Osteoblast (primary cell): Measurements from ENCODE around the gene ORM1. TPM values are rescaled to one million over a fixed set of nuclear protein-coding genes. Genes with fewer than 3 reads are reported as not detected.

Experiments used
- DNase-seq: peaks from one replicate; pipeline ENCODE4 v3.0.0; 2011; ENCODE audit warnings: low spot score, mixed read lengths; ENCODE audit not compliant: insufficient read length; ENCODE audit errors: missing footprints
- H2AFZ ChIP-seq: 2 replicates; pipeline ENCODE4 v1.6.0; 2011; ENCODE audit warnings: mild to moderate bottlenecking, low read length
- H3K27ac ChIP-seq: 2 replicates; pipeline ENCODE4 v1.5.1; 2011; ENCODE audit warnings: mild to moderate bottlenecking, low read depth, low read length, moderate library complexity
- H3K27me3 ChIP-seq: 2 replicates; pipeline ENCODE4 v1.6.0; 2012; ENCODE audit warnings: mild to moderate bottlenecking, control low read depth, inconsistent platforms, low read length, moderate library complexity; ENCODE audit not compliant: insufficient read depth
- H3K36me3 ChIP-seq: 2 replicates; pipeline ENCODE4 v1.5.1; 2011; ENCODE audit warnings: mild to moderate bottlenecking, low read length, control low read depth, moderate library complexity; ENCODE audit not compliant: insufficient read depth
- H3K4me1 ChIP-seq: 2 replicates; pipeline ENCODE4 v1.5.1; 2011; ENCODE audit warnings: mild to moderate bottlenecking, low read length, control low read depth, moderate library complexity; ENCODE audit not compliant: insufficient read depth
- H3K4me2 ChIP-seq: 2 replicates; pipeline ENCODE4 v1.6.0; 2011; ENCODE audit warnings: mild to moderate bottlenecking, low read length; ENCODE audit not compliant: insufficient read depth
- H3K4me3 ChIP-seq: fragments of 200-600 bp; sonication (generic); 3 replicates; pipeline ENCODE4 v1.5.1; 2012; ENCODE audit warnings: mild to moderate bottlenecking, low read length, inconsistent platforms; ENCODE audit not compliant: insufficient read depth
- H3K79me2 ChIP-seq: 2 replicates; pipeline ENCODE4 v1.6.0; 2012; ENCODE audit warnings: mild to moderate bottlenecking, low read length, control low read depth, inconsistent platforms; ENCODE audit not compliant: insufficient read depth
- H3K9me3 ChIP-seq: 2 replicates; pipeline ENCODE4 v1.5.1; 2011; ENCODE audit warnings: low read depth, low read length, control low read depth
- H4K20me1 ChIP-seq: 2 replicates; pipeline ENCODE4 v1.6.0; 2012; ENCODE audit warnings: mild to moderate bottlenecking, low read length, control low read depth; ENCODE audit not compliant: insufficient read depth
- CTCF ChIP-seq: IDR thresholded peaks from 2 replicates; pipeline ENCODE4 v1.5.1; 2011; ENCODE audit warnings: mild to moderate bottlenecking, low read depth, low read length, moderate library complexity; ENCODE audit errors: extremely low read depth
- total RNA-seq: library from RNA; depleted of rRNA; stranded (reverse); fragments of >200 nt; gene quantifications from 2 replicates; pipeline ENCODE4 v1.2.3, GENCODE V29; 2012

Gene ORM1
- total RNA-seq, 1 donor: not detected

- peaks cover 15% of the 10 kb centered on the region for H3K4me1 ChIP-seq
- no peak for TF ChIP-seq CTCF
- no peaks in the 10 kb centered on the region for H3K27me3 ChIP-seq
- no peaks in the 10 kb centered on the region for H3K9me3 ChIP-seq
- H4K20me1 ChIP-seq: no peaks in the 10 kb centered on the region
- no peaks in the 10 kb centered on the region for H3K79me2 ChIP-seq
- H3K4me2 ChIP-seq: no peak overlapping the region
- peaks cover 59% of the 10 kb centered on the region for H3K36me3 ChIP-seq
- H3K27ac ChIP-seq: no peak overlapping the region
- no peak overlapping the region for H3K4me3 ChIP-seq
- no peak for DNase-seq
- no peak overlapping the region for H2AFZ ChIP-seq
Measured at GRCh38 chr9:114346146-114346545, 23.2 kb downstream of the ORM1 start.

GRCh38 chr9:114347675-114348074, 24.8 kb downstream of the ORM1 start:
- Histone ChIP-seq H4K20me1 (no peaks in the 10 kb centered on the region), H3K27ac (no peak overlapping the region), H3K36me3 (peaks cover 57% of the 10 kb centered on the region), H2AFZ (no peak overlapping the region), H3K27me3 (no peaks in the 10 kb centered on the region), H3K79me2 (no peaks in the 10 kb centered on the region), H3K4me1 (peaks cover 15% of the 10 kb centered on the region), H3K4me2 (no peak overlapping the region), H3K4me3 (no peak overlapping the region), H3K9me3 (no peaks in the 10 kb centered on the region)
- no peak for TF ChIP-seq CTCF
- DNase-seq: no peak

- Histone ChIP-seq H3K4me3 (peak overlapping the region; percentile 18), H3K79me2 (no peaks in the 10 kb centered on the region), H3K27me3 (no peaks in the 10 kb centered on the region), H3K9me3 (no peaks in the 10 kb centered on the region), H3K4me2 (peak overlapping the region; percentile 42), H3K4me1 (peaks cover 19% of the 10 kb centered on the region), H3K27ac (peak overlapping the region; percentile 70), H2AFZ (no peak overlapping the region), H4K20me1 (no peaks in the 10 kb centered on the region), H3K36me3 (peaks cover 52% of the 10 kb centered on the region)
- TF ChIP-seq CTCF: no peak
- DNase-seq: peak; percentile 31
Measured at GRCh38 chr9:114348261-114348905, 25.5 kb downstream of the ORM1 start.

GRCh38 chr9:114348906-114349482, 26.1 kb downstream of the ORM1 start:
- Histone ChIP-seq H3K4me2 (peak overlapping the region; percentile 42), H3K36me3 (peaks cover 51% of the 10 kb centered on the region), H3K4me1 (peaks cover 21% of the 10 kb centered on the region), H3K4me3 (peak overlapping the region; percentile 18), H3K9me3 (no peaks in the 10 kb centered on the region), H3K79me2 (no peaks in the 10 kb centered on the region), H4K20me1 (no peaks in the 10 kb centered on the region), H3K27me3 (no peaks in the 10 kb centered on the region), H2AFZ (no peak overlapping the region), H3K27ac (peak overlapping the region; percentile 70)
- no peak for TF ChIP-seq CTCF
- peak; percentile 98 for DNase-seq
